ENCODE results near the gene PTEN. TPM values are rescaled to one million over a fixed set of nuclear protein-coding genes. Genes with fewer than 3 reads are reported as not detected.

Gene PTEN
- total RNA-seq, 3 donors from 2014 or later = 178 to 366 (median 186) TPM

DNA sequence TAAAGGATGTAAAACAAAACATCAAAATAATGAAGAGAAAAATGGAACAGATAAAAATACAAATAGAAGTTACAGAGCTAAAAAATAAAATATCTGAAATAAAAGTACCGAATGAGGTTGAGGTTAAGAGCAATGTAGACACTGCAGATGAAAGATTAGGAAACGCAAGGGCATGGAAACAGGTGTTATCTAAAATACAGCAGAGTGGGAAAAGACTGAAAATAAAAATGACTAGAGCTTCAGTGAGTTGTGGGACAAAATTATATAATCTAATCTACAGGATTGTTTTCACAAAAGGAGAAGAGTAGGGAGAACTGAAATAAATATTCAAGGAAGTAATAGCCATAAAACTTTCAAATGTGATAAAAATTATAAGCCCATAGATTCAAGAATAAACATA, 123.8 kb downstream of the PTEN start:
- DNase-seq (ENCODE audit: low spot score in 2 of 2) = no peak
- Histone ChIP-seq H3K27me3 (no peaks in the 10 kb centered on the region), H3K4me3 (no peak overlapping the region), H3K36me3 (no peaks in the 10 kb centered on the region), H3K4me1 (no peaks in the 10 kb centered on the region), H3K27ac (no peak overlapping the region), H3K9me3 (no peaks in the 10 kb centered on the region)
- TF ChIP-seq, protein P1, sequence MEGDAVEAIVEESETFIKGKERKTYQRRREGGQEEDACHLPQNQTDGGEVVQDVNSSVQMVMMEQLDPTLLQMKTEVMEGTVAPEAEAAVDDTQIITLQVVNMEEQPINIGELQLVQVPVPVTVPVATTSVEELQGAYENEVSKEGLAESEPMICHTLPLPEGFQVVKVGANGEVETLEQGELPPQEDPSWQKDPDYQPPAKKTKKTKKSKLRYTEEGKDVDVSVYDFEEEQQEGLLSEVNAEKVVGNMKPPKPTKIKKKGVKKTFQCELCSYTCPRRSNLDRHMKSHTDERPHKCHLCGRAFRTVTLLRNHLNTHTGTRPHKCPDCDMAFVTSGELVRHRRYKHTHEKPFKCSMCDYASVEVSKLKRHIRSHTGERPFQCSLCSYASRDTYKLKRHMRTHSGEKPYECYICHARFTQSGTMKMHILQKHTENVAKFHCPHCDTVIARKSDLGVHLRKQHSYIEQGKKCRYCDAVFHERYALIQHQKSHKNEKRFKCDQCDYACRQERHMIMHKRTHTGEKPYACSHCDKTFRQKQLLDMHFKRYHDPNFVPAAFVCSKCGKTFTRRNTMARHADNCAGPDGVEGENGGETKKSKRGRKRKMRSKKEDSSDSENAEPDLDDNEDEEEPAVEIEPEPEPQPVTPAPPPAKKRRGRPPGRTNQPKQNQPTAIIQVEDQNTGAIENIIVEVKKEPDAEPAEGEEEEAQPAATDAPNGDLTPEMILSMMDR (IDR thresholded peaks at IDR 0.05) = no peak
- TF ChIP-seq POLR2A (IDR thresholded peaks at IDR 0.05) (no peak), POLR2AphosphoS5 (IDR thresholded peaks at IDR 0.05) (no peak)
- intact Hi-C loops (cut with DNase I; ENCODE audit: low total_unique reads) = no loop called here

DNA sequence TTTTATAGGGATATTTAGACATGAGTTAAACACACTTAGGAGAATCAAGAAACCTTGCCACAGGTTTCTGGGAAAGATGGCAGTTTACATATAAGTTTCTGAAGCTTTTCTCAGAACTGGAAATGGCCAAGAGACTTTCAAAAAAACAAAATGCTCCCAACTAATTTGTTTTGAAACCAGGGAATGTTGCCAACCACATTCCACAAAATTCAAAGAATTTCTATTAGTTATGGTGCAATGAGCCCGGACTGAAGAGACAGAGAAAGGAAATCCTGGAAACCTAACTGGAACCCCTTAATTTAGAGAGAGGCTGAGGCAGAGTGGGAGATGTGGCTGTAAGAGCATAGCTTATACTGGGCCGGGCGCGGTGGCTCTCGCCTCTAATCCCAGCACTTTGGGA, 128.5 kb downstream of the PTEN start:
- no peak overlapping the region for H3K27ac ChIP-seq
- intact Hi-C loops (cut with DNase I; ENCODE audit: low total_unique reads) = no loop called here
- H3K27me3 ChIP-seq = no peaks in the 10 kb centered on the region

DNA sequence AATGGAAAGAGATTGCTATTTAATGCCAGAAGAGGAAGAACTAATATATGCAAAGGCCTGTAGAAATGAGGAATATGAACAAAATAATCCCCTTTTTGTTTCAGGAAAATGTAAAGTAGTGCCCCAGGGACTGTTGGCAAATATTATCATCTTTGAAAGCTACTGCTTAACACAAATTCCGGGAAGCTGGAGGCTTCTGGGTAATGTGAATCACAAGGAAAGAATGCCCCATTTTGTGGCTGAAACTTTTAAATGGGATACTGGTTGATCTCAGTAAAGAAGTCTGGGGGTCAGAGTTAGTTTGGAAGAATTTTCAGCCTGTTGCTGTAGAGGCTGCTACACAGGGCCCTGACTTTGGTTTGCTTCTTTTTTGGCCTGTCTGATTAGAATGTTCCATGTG, 141.0 kb downstream of the PTEN start:
- Histone ChIP-seq H3K36me3 (no peaks in the 10 kb centered on the region), H3K27ac (no peak overlapping the region), H3K9me3 (no peaks in the 10 kb centered on the region), H3K4me3 (no peak overlapping the region), H3K4me1 (no peaks in the 10 kb centered on the region), H3K27me3 (no peaks in the 10 kb centered on the region)
- DNase-seq (ENCODE audit: low spot score in 2 of 2) = no peak
- no peak for TF ChIP-seq POLR2AphosphoS5 (IDR thresholded peaks at IDR 0.05)
- TF ChIP-seq, protein P1 (IDR thresholded peaks at IDR 0.05) = no peak
- TF ChIP-seq POLR2A (IDR thresholded peaks at IDR 0.05) = no peak
- intact Hi-C loops (cut with DNase I; ENCODE audit: low total_unique reads) = no loop called here

More for the DNA sequence above, 128.5 kb downstream of the PTEN start:
- no peak for DNase-seq (ENCODE audit: low spot score in 2 of 2)
- H3K4me1 ChIP-seq = no peaks in the 10 kb centered on the region
- no peak overlapping the region for H3K4me3 ChIP-seq
- H3K36me3 ChIP-seq = no peaks in the 10 kb centered on the region
- TF ChIP-seq POLR2AphosphoS5 (IDR thresholded peaks at IDR 0.05) (no peak), POLR2A (IDR thresholded peaks at IDR 0.05) (no peak)
- TF ChIP-seq, protein P1 (IDR thresholded peaks at IDR 0.05) = no peak
- no peaks in the 10 kb centered on the region for H3K9me3 ChIP-seq

DNA sequence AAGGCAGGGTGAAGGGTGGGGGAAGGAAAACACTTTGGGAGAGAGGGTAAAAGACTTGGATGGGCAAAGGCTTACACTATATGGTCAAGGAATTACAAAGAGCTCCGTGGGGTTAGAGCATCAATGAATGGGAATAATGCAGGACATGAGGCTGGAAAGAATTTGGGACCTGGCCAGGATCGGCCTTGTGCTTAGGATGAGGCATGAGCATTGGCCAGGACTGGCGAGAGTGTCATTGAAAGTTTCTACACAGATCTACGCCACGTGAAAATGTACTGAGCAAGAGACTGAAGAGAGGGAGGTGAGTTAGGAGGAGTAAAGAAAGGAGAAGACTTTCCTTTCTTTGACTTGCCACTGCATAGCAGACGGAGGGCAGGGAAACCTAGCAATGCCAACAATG, 142.8 kb downstream of the PTEN start:
- Histone ChIP-seq H3K4me1 (no peaks in the 10 kb centered on the region), H3K4me3 (no peak overlapping the region), H3K36me3 (no peaks in the 10 kb centered on the region), H3K27me3 (no peaks in the 10 kb centered on the region), H3K9me3 (no peaks in the 10 kb centered on the region), H3K27ac (no peak overlapping the region)
- intact Hi-C loops (cut with DNase I; ENCODE audit: low total_unique reads) = no loop called here
- TF ChIP-seq, protein P1 (IDR thresholded peaks at IDR 0.05) = no peak
- TF ChIP-seq POLR2A (IDR thresholded peaks at IDR 0.05) (no peak), POLR2AphosphoS5 (IDR thresholded peaks at IDR 0.05) (no peak)
- no peak for DNase-seq (ENCODE audit: low spot score in 2 of 2)

DNA sequence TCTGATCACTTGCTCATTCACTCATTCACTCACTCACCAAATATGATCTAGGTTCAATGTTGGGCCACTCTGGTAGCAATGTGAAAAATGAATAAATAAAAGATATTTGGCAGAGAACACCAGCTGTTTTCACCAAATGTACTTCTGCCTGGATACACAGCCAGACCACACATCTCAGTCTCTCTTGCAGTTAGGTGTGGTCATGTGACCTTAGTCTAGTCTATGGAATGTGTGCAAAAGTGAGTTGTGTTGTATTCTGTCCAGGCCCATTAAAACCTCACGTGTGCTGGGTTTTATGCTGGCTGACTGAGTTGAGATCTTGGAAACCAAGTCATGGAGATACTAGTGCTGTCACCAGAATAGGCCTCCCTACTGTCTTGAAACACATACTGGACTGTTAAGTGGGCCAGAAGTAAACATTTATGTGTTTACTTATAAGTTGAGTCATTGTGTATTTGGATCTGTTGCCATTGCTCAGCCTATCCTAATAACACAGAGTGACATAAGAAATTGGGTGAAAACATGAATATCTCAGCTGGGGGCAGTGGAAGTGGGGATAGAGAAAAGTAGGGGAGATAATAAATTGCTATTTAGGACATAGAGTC, 145.5 kb downstream of the PTEN start:
- Histone ChIP-seq H3K27me3 (no peaks in the 10 kb centered on the region), H3K9me3 (no peaks in the 10 kb centered on the region), H3K27ac (no peak overlapping the region), H3K4me1 (no peaks in the 10 kb centered on the region), H3K4me3 (no peak overlapping the region), H3K36me3 (no peaks in the 10 kb centered on the region)
- TF ChIP-seq, protein P1 (IDR thresholded peaks at IDR 0.05) = no peak
- TF ChIP-seq POLR2AphosphoS5 (IDR thresholded peaks at IDR 0.05) (no peak), POLR2A (IDR thresholded peaks at IDR 0.05) (no peak)
- DNase-seq (ENCODE audit: low spot score in 2 of 2) = no peak
- intact Hi-C loops (cut with DNase I; ENCODE audit: low total_unique reads) = no loop called here

All from breast epithelium (tissue), 4 donors.